Measurements from ENCODE around the gene PHF24. TPM values are rescaled to one million over a fixed set of nuclear protein-coding genes. Genes with fewer than 3 reads are reported as not detected.
"Not testable (repeated sequence)": the region's sequence is repeated elsewhere in the genome, so short reads cannot be mapped to it uniquely, and the experiment has no call there.

The PHF24 gene
- total and polyA plus RNA-seq, 2 of the 13 experiments (the other 11 are each of a cell fraction or from before 2014, with no cell fraction given) = 0.05 TPM; not detected in 1

GRCh38 chr9:34954225-34954624, 3.9 kb upstream of the PHF24 start (continued):
- TF ChIP-seq, protein P1, sequence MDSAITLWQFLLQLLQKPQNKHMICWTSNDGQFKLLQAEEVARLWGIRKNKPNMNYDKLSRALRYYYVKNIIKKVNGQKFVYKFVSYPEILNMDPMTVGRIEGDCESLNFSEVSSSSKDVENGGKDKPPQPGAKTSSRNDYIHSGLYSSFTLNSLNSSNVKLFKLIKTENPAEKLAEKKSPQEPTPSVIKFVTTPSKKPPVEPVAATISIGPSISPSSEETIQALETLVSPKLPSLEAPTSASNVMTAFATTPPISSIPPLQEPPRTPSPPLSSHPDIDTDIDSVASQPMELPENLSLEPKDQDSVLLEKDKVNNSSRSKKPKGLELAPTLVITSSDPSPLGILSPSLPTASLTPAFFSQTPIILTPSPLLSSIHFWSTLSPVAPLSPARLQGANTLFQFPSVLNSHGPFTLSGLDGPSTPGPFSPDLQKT (CRISPR knock-in tag; IDR thresholded peaks at IDR 0.05; ENCODE audit: borderline replicate concordance) = no peak
- no peak for TF ChIP-seq ZNF143 (CRISPR knock-in tag; IDR thresholded peaks at IDR 0.05)
- no peak for TF ChIP-seq HNRNPUL1 (IDR thresholded peaks at IDR 0.05; ENCODE audit: low read depth, low read length)
- no peak for TF ChIP-seq ZBTB1 (CRISPR knock-in tag; IDR thresholded peaks at IDR 0.05; ENCODE audit: borderline replicate concordance)
- TF ChIP-seq MED1 (CRISPR knock-in tag; IDR thresholded peaks at IDR 0.05) = no peak

DNA sequence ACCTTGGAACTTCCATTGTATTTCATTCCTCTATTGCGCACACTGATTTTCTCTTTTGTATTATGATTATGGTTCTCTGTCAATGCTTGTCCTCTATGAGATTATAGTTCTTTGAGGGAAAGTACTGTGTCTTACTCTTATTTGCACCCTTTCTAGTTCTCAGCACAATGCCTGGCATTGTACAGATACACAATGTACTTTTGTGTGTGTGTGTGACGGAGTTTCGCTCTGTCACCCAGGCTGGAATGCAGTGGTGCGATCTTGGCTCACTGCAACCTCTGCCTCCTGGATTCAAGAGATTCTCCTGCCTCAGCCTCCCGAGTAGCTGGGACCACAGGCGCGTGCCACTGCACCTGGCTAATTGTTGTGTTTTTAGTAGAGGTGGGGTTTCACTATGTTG, 2.0 kb upstream of the PHF24 start:
- H3K9me3 ChIP-seq (ENCODE audit: low read length); H3K4me1 ChIP-seq (ENCODE audit: insufficient read depth, low read length); H3K4me2 ChIP-seq (ENCODE audit: low read depth, low read length); H3K4me3 ChIP-seq (replicated peaks in 1 of 3; ENCODE audit: insufficient read depth in 1 of 3, low read depth in 2 of 3, low read length in 3 of 3); ATAC-seq; intact Hi-C loops (cut with micrococcal nuclease; ENCODE audit: unreplicated experiment); H3K79me2 ChIP-seq (ENCODE audit: insufficient read depth, low read length); H4K20me1 ChIP-seq (ENCODE audit: insufficient read depth, low read length); H3K36me3 ChIP-seq (replicated peaks in 1 of 2; ENCODE audit: control insufficient read depth in 1 of 2, insufficient read depth in 2 of 2, low read length in 2 of 2); H3K27ac ChIP-seq (ENCODE audit: extremely low read length, insufficient read depth, low read length); BruUV-seq (replicated peaks); POLR2A ChIA-PET; H3K9ac ChIP-seq (ENCODE audit: insufficient read depth, low read depth, low read length); FAIRE-seq; DNase-seq (ENCODE audit: low spot score); CTCF ChIA-PET (ENCODE audit: low intra/inter-chr PET ratio, low total read pairs); H2AFZ ChIP-seq (ENCODE audit: low read length); in situ Hi-C loops (cut with HindIII; ENCODE audit: extremely low pct_ligation_motif_present, low pct_unique_long_range_greater_than_20kb): not testable (repeated sequence)
- 58% methylated on average over 7 of the region's 7 CpGs for WGBS (ENCODE audit: low lambda C conversion rate)
- peaks cover 3 to 25% of the 10 kb centered on the region in 2 experiments for H3K27me3 ChIP-seq (ENCODE audit: control insufficient read depth in 1 of 2, insufficient read depth in 2 of 2, low read length in 2 of 2)

DNA sequence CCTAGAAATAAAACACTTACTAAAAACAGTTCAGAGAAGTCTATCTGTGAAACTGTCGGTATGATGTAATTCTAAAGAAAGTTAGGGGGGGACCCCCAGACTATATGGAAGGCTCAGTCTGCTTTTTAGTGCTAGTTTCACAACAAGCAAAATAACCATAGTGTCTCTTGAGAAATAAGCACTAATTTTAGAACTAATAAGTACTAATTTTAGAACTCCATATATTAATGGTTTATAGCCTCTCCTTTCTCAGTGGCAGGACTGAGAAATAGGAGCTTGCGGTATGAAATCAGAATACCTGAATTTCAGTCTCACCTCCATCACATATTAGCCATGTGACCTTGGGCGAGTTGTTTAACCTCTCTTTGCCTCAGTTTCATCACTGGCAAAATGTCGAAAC, 1.4 kb upstream of the PHF24 start:
- no TSS peak for BruUV-seq (replicated peaks)
- H4K20me1 ChIP-seq (ENCODE audit: insufficient read depth, low read length) = no peaks in the 10 kb centered on the region
- no peaks in the 10 kb centered on the region for H3K79me2 ChIP-seq (ENCODE audit: insufficient read depth, low read length)
- ChIA-PET POLR2A (no interaction called here), CTCF (ENCODE audit: low intra/inter-chr PET ratio, low total read pairs) (no interaction called here)
- no peaks in the 10 kb centered on the region for H3K36me3 ChIP-seq (replicated peaks in 1 of 2; ENCODE audit: control insufficient read depth in 1 of 2, insufficient read depth in 2 of 2, low read length in 2 of 2)
- no peak overlapping the region for H3K27ac ChIP-seq (ENCODE audit: extremely low read length, insufficient read depth, low read length)
- H3K4me3 ChIP-seq (replicated peaks in 1 of 3; ENCODE audit: insufficient read depth in 1 of 3, low read depth in 2 of 3, low read length in 3 of 3) = no peak overlapping the region
- H3K9ac ChIP-seq (ENCODE audit: insufficient read depth, low read depth, low read length) = no peak overlapping the region
- DNase-seq (ENCODE audit: low spot score) (no peak), ATAC-seq (no peak), FAIRE-seq (no peak)
- no peaks in the 10 kb centered on the region; the same call in 1 of the 2 replicates for H3K4me1 ChIP-seq (ENCODE audit: insufficient read depth, low read length)
- no peaks in the 10 kb centered on the region for H3K9me3 ChIP-seq (ENCODE audit: low read length)
- intact Hi-C loops (cut with micrococcal nuclease; ENCODE audit: unreplicated experiment) = no loop called here
- WGBS (ENCODE audit: low lambda C conversion rate) = 47% methylated on average over 4 of the region's 4 CpGs
- TF ChIP-seq, protein P2, sequence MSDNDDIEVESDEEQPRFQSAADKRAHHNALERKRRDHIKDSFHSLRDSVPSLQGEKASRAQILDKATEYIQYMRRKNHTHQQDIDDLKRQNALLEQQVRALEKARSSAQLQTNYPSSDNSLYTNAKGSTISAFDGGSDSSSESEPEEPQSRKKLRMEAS (IDR thresholded peaks at IDR 0.05) = no peak
- TF ChIP-seq ARNT (IDR thresholded peaks at IDR 0.05) (no peak), GATAD2A (CRISPR knock-in tag; IDR thresholded peaks at IDR 0.05) (no peak), ZNF513 (CRISPR knock-in tag; conservative IDR thresholded peaks at IDR 0.05) (no peak), ZNF367 (CRISPR knock-in tag; IDR thresholded peaks at IDR 0.05; ENCODE audit: borderline replicate concordance) (no peak), ZNF558 (CRISPR knock-in tag; IDR thresholded peaks at IDR 0.05; ENCODE audit: borderline replicate concordance) (no peak), ARNTL (CRISPR knock-in tag; IDR thresholded peaks at IDR 0.05) (no peak), ZNF24 (IDR thresholded peaks at IDR 0.05) (no peak), KDM3A (CRISPR knock-in tag; IDR thresholded peaks at IDR 0.05; ENCODE audit: low read depth) (no peak), RELA (CRISPR knock-in tag; IDR thresholded peaks at IDR 0.05) (no peak)
- TF ChIP-seq, protein P1 (CRISPR knock-in tag; IDR thresholded peaks at IDR 0.05; ENCODE audit: borderline replicate concordance) = no peak
- H3K27me3 ChIP-seq (ENCODE audit: control insufficient read depth in 1 of 2, insufficient read depth in 2 of 2, low read length in 2 of 2) = peaks cover 3 to 25% of the 10 kb centered on the region in 2 experiments
- no peak overlapping the region for H2AFZ ChIP-seq (ENCODE audit: low read length)
- no peak overlapping the region for H3K4me2 ChIP-seq (ENCODE audit: low read depth, low read length)
- in situ Hi-C loops (cut with HindIII; ENCODE audit: extremely low pct_ligation_motif_present, low pct_unique_long_range_greater_than_20kb) = no loop called here
